SK-N-SH treated with all-trans-retinoic acid at 6 μM for 48 hours (cell line): ENCODE data around the gene CARS1.

ENCODE experiments used
- ATAC-seq: fragments of 200-7000 bp; cut with Tn5 transposase; 3 replicates; pipeline ENCODE4 v1.9.1; 2020; ENCODE audit warnings: mild to moderate bottlenecking, moderate library complexity
- ARNTL ChIP-seq: fragments of 450-650 bp; formaldehyde crosslinking; IDR thresholded peaks from 2 replicates; pipeline ENCODE4 v1.5.0; 2020; ENCODE audit warnings: low read depth, mild to moderate bottlenecking, moderate library complexity, borderline replicate concordance
- BACH2 ChIP-seq: fragments of 250-450 bp; sonication (Bioruptor Pico); IDR thresholded peaks from 2 replicates; pipeline ENCODE4 v1.9.0; 2021; ENCODE audit warnings: mild to moderate bottlenecking, borderline replicate concordance
- CREB5 ChIP-seq: fragments of 250-450 bp; sonication (Bioruptor Pico); IDR thresholded peaks from 2 replicates; pipeline ENCODE4 v1.5.1; 2020; ENCODE audit warnings: low read depth, mild to moderate bottlenecking, moderate library complexity
- CSDC2 ChIP-seq: fragments of 250-450 bp; sonication (Bioruptor Pico); IDR thresholded peaks from 2 replicates; pipeline ENCODE4 v1.5.0; 2020; ENCODE audit warnings: mild to moderate bottlenecking, moderate library complexity
- CSRNP3 ChIP-seq: fragments of 250-450 bp; sonication (Bioruptor Pico); IDR thresholded peaks from 2 replicates; pipeline ENCODE4 v1.5.1; 2021; ENCODE audit warnings: mild to moderate bottlenecking, moderate library complexity
- ESRRG ChIP-seq: fragments of 250-450 bp; sonication (Bioruptor Pico); IDR thresholded peaks from 2 replicates; pipeline ENCODE4 v1.6.1; 2021; ENCODE audit warnings: mild to moderate bottlenecking
- GLIS3 ChIP-seq: fragments of 250-450 bp; sonication (Bioruptor Pico); IDR thresholded peaks from 2 replicates; pipeline ENCODE4 v1.5.0; 2020; ENCODE audit warnings: mild to moderate bottlenecking, moderate library complexity
- OSR1 ChIP-seq: fragments of 250-450 bp; sonication (Bioruptor Pico); IDR thresholded peaks from 2 replicates; pipeline ENCODE4 v1.8.0; 2022; ENCODE audit warnings: moderate library complexity, mild to moderate bottlenecking, inconsistent platforms
- PATZ1 ChIP-seq: fragments of 250-450 bp; sonication (Bioruptor Pico); IDR thresholded peaks from 2 replicates; pipeline ENCODE4 v1.8.0; 2020; ENCODE audit warnings: mild to moderate bottlenecking, moderate library complexity, borderline replicate concordance
- POU6F1 ChIP-seq: fragments of 250-450 bp; sonication (Bioruptor Pico); IDR thresholded peaks from 2 replicates; pipeline ENCODE4 v1.8.0; 2021; ENCODE audit warnings: low read depth, mild to moderate bottlenecking, moderate library complexity, borderline replicate concordance
- PPARA ChIP-seq: fragments of 250-450 bp; sonication (Bioruptor Pico); IDR thresholded peaks from 2 replicates; pipeline ENCODE4 v1.5.0; 2020; ENCODE audit warnings: mild to moderate bottlenecking, borderline replicate concordance
- RARB ChIP-seq: fragments of 250-450 bp; sonication (Bioruptor Pico); IDR thresholded peaks from 2 replicates; pipeline ENCODE4 v1.8.0; 2021; ENCODE audit warnings: mild to moderate bottlenecking, moderate library complexity
- SNAI2 ChIP-seq: fragments of 250-450 bp; sonication (Bioruptor Pico); IDR thresholded peaks from 2 replicates; pipeline ENCODE4 v1.5.0; 2020; ENCODE audit warnings: mild to moderate bottlenecking, moderate library complexity
- TCF4 ChIP-seq: fragments of 250-450 bp; sonication (Bioruptor Pico); IDR thresholded peaks from 2 replicates; pipeline ENCODE4 v1.8.0; 2021; ENCODE audit warnings: mild to moderate bottlenecking, moderate library complexity, borderline replicate concordance
- TOX ChIP-seq: fragments of 250-450 bp; sonication (Bioruptor Pico); IDR thresholded peaks from 2 replicates; pipeline ENCODE4 v1.8.0; 2021; ENCODE audit warnings: mild to moderate bottlenecking, moderate library complexity, borderline replicate concordance
- TSHZ2 ChIP-seq: fragments of 250-450 bp; sonication (Bioruptor Pico); IDR thresholded peaks from 2 replicates; pipeline ENCODE4 v1.5.0; 2020; ENCODE audit warnings: mild to moderate bottlenecking, moderate library complexity
- ZFP30 ChIP-seq: fragments of 450-650 bp; formaldehyde crosslinking; IDR thresholded peaks from 2 replicates; pipeline ENCODE4 v1.5.0; 2022; ENCODE audit warnings: mild to moderate bottlenecking, moderate library complexity
- ZNF565 ChIP-seq: fragments of 450-650 bp; formaldehyde crosslinking; conservative IDR thresholded peaks from 2 replicates; pipeline ENCODE4 v1.5.0; 2020; ENCODE audit warnings: low read depth, mild to moderate bottlenecking, moderate library complexity
- ZNF70 ChIP-seq: fragments of 450-650 bp; formaldehyde crosslinking; IDR thresholded peaks from 2 replicates; pipeline ENCODE4 v1.5.0; 2020; ENCODE audit warnings: mild to moderate bottlenecking, moderate library complexity

CARS1 gene

GRCh38 chr11:3018596-3018995 lies 38.6 kb downstream of the CARS1 start (continued):
- TF ChIP-seq CREB5 (CRISPR knock-in tag) (no peak), TSHZ2 (no peak)

- peak; percentile 23; the same call in 1 of the 3 replicates for ATAC-seq
- no peak for TF ChIP-seq ZNF565 (CRISPR knock-in tag)
- TF ChIP-seq PPARA (CRISPR knock-in tag) = no peak
- no peak for TF ChIP-seq CSDC2 (CRISPR knock-in tag)
- no peak for TF ChIP-seq TOX (CRISPR knock-in tag)
- TF ChIP-seq CSRNP3 (CRISPR knock-in tag) = no peak
- no peak for TF ChIP-seq SNAI2 (CRISPR knock-in tag)
- no peak for TF ChIP-seq BACH2 (CRISPR knock-in tag)
Measured at GRCh38 chr11:3016861-3017260, 40.4 kb downstream of the CARS1 start.

- TF ChIP-seq BACH2 (CRISPR knock-in tag) (no peak), PATZ1 (no peak), ARNTL (CRISPR knock-in tag) (no peak), CSDC2 (CRISPR knock-in tag) (no peak), ESRRG (CRISPR knock-in tag) (no peak), ZFP30 (CRISPR knock-in tag) (no peak), TCF4 (CRISPR knock-in tag) (no peak), OSR1 (no peak), TSHZ2 (no peak), PPARA (CRISPR knock-in tag) (no peak), ZNF70 (CRISPR knock-in tag) (no peak), TOX (CRISPR knock-in tag) (no peak), RARB (CRISPR knock-in tag) (no peak), GLIS3 (CRISPR knock-in tag) (no peak), SNAI2 (CRISPR knock-in tag) (no peak), ZNF565 (CRISPR knock-in tag) (no peak)
- no peak; the same call in 2 of the 3 replicates for ATAC-seq
Measured at GRCh38 chr11:3015796-3016195, 41.4 kb downstream of the CARS1 start.

GRCh38 chr11:3014943-3015342 lies 42.3 kb downstream of the CARS1 start:
- no peak for ATAC-seq
- TF ChIP-seq ZNF70 (CRISPR knock-in tag) (no peak), ARNTL (CRISPR knock-in tag) (no peak), TCF4 (CRISPR knock-in tag) (no peak), TSHZ2 (no peak), ZFP30 (CRISPR knock-in tag) (no peak), PPARA (CRISPR knock-in tag) (no peak), OSR1 (no peak), POU6F1 (CRISPR knock-in tag) (no peak), BACH2 (CRISPR knock-in tag) (no peak), ESRRG (CRISPR knock-in tag) (no peak)
